Central memory CD4-positive, alpha-beta T cell (primary cell): Measurements from ENCODE around the gene GPR161.

Source experiments
- DNase-seq: peaks from one replicate; pipeline ENCODE4 v3.0.0; 2022

The GPR161 gene

GRCh38 chr1:168146160-168146539 is 9.4 kb upstream of the GPR161 start:
- DNase-seq = no peak

GRCh38 chr1:168145184-168146159 is 8.7 kb upstream of the GPR161 start:
- peak; percentile 59 for DNase-seq

- DNase-seq = no peak
Observed at GRCh38 chr1:168141871-168142385, 5.2 kb upstream of the GPR161 start.

GRCh38 chr1:168139070-168139469 is 2.3 kb upstream of the GPR161 start:
- no peak for DNase-seq

- no peak for DNase-seq
Observed at GRCh38 chr1:168138134-168138533, 1.4 kb upstream of the GPR161 start.

GRCh38 chr1:168137515-168137821 is 738 bp upstream of the GPR161 start:
- DNase-seq = no peak

GRCh38 chr1:168135921-168136708 is 615 bp downstream of the GPR161 start:
- DNase-seq = no peak

- DNase-seq = no peak
Observed at GRCh38 chr1:168135116-168135920, 1.4 kb downstream of the GPR161 start.

- no peak for DNase-seq
Observed at GRCh38 chr1:168134642-168135041, 2.1 kb downstream of the GPR161 start.

- no peak for DNase-seq
Observed at GRCh38 chr1:168134132-168134531, 2.6 kb downstream of the GPR161 start.

GRCh38 chr1:168129933-168130332 is 6.8 kb downstream of the GPR161 start:
- DNase-seq = no peak

- no peak for DNase-seq
Observed at GRCh38 chr1:168127503-168127902, 9.2 kb downstream of the GPR161 start.

- no peak for DNase-seq
Observed at GRCh38 chr1:168125051-168125450, 11.7 kb downstream of the GPR161 start.

GRCh38 chr1:168121401-168122011 is 15.2 kb downstream of the GPR161 start:
- DNase-seq = no peak

GRCh38 chr1:168119750-168120149 is 17.0 kb downstream of the GPR161 start:
- DNase-seq = no peak

- DNase-seq = no peak
Observed at GRCh38 chr1:168116327-168116799, 20.4 kb downstream of the GPR161 start.

- no peak for DNase-seq
Observed at GRCh38 chr1:168114845-168115244, 21.9 kb downstream of the GPR161 start.

- no peak for DNase-seq
Observed at GRCh38 chr1:168112673-168113305, 23.9 kb downstream of the GPR161 start.

- no peak for DNase-seq
Observed at GRCh38 chr1:168110896-168111545, 25.7 kb downstream of the GPR161 start.

GRCh38 chr1:168106274-168106673 is 30.5 kb downstream of the GPR161 start:
- no peak for DNase-seq

GRCh38 chr1:168105846-168106245 is 30.9 kb downstream of the GPR161 start:
- no peak for DNase-seq
